ENCODE measurements around the gene TGFBR3L. TPM values are rescaled to one million over a fixed set of nuclear protein-coding genes. Genes with fewer than 3 reads are reported as not detected.

TGFBR3L gene
- total RNA-seq, 6 experiments from 2014 or later, result 4.5 to 12.0 (median 7.7) TPM

- no peaks in the 10 kb centered on the region for H3K9me3 Mint-ChIP-seq
- peak overlapping the region; percentile 89 for H3K4me3 Mint-ChIP-seq
- no peak for DNase-seq
- H3K36me3 Mint-ChIP-seq (ENCODE audit: low read depth), result no peaks in the 10 kb centered on the region
- H3K27me3 Mint-ChIP-seq (ENCODE audit: insufficient read depth), result peaks cover 5% of the 10 kb centered on the region
- no peak for TF ChIP-seq CTCF (IDR thresholded peaks at IDR 0.05)
- H3K4me1 Mint-ChIP-seq (ENCODE audit: low read depth), result peaks cover 14% of the 10 kb centered on the region
- peak overlapping the region; percentile 92 for H3K27ac Mint-ChIP-seq
Observed at GRCh38 chr19:7921302-7921966, 6.8 kb downstream of the TGFBR3L start.

GRCh38 chr19:7921967-7922835 lies 7.6 kb downstream of the TGFBR3L start:
- Mint-ChIP-seq H3K4me3 (no peak overlapping the region), H3K36me3 (ENCODE audit: low read depth) (no peaks in the 10 kb centered on the region), H3K27me3 (ENCODE audit: insufficient read depth) (peaks cover 2% of the 10 kb centered on the region), H3K27ac (no peak overlapping the region), H3K4me1 (ENCODE audit: low read depth) (peaks cover 12% of the 10 kb centered on the region), H3K9me3 (no peaks in the 10 kb centered on the region)
- TF ChIP-seq CTCF (IDR thresholded peaks at IDR 0.05), result peak; percentile 26; the same call in 1 of the 2 replicates
- no peak for DNase-seq

GRCh38 chr19:7922836-7923195 lies 8.2 kb downstream of the TGFBR3L start:
- Mint-ChIP-seq H3K4me3 (no peak overlapping the region), H3K36me3 (ENCODE audit: low read depth) (no peaks in the 10 kb centered on the region), H3K9me3 (no peaks in the 10 kb centered on the region), H3K27ac (no peak overlapping the region; the same call in 1 of the 2 replicates), H3K4me1 (ENCODE audit: low read depth) (peaks cover 12% of the 10 kb centered on the region), H3K27me3 (ENCODE audit: insufficient read depth) (peaks cover 2% of the 10 kb centered on the region)
- DNase-seq, result no peak
- no peak for TF ChIP-seq CTCF (IDR thresholded peaks at IDR 0.05)

GRCh38 chr19:7923295-7924191 lies 8.9 kb downstream of the TGFBR3L start:
- Mint-ChIP-seq H3K9me3 (no peaks in the 10 kb centered on the region), H3K27ac (no peak overlapping the region; the same call in 1 of the 2 replicates), H3K27me3 (ENCODE audit: insufficient read depth) (peaks cover 2% of the 10 kb centered on the region), H3K36me3 (ENCODE audit: low read depth) (peaks cover 4% of the 10 kb centered on the region), H3K4me1 (ENCODE audit: low read depth) (peaks cover 19% of the 10 kb centered on the region), H3K4me3 (no peak overlapping the region)
- DNase-seq, result no peak
- TF ChIP-seq CTCF (IDR thresholded peaks at IDR 0.05), result no peak

- DNase-seq, result no peak
- H3K4me3 Mint-ChIP-seq, result no peak overlapping the region
- peaks cover 2% of the 10 kb centered on the region for H3K27me3 Mint-ChIP-seq (ENCODE audit: insufficient read depth)
- H3K36me3 Mint-ChIP-seq (ENCODE audit: low read depth), result peaks cover 4% of the 10 kb centered on the region
- peaks cover 25% of the 10 kb centered on the region for H3K4me1 Mint-ChIP-seq (ENCODE audit: low read depth)
- no peaks in the 10 kb centered on the region for H3K9me3 Mint-ChIP-seq
- TF ChIP-seq CTCF (IDR thresholded peaks at IDR 0.05), result no peak
- H3K27ac Mint-ChIP-seq, result peak overlapping the region; percentile 45; the same call in 1 of the 2 replicates
Observed at GRCh38 chr19:7924241-7924640, 9.6 kb downstream of the TGFBR3L start.

Measured in HFFc6 (cell line).